Measurements from ENCODE around the gene ZNF22. TPM values are rescaled to one million over a fixed set of nuclear protein-coding genes. Genes with fewer than 3 reads are reported as not detected.
A peak's percentile ranks its signal among the peaks of the same experiment; 100 is the strongest.

Gene ZNF22
- total and polyA plus RNA-seq, 12 donors = 8.0 to 28.7 (median 13.2) TPM

- intact Hi-C loops (cut with DNase I) = no loop called here
- Histone ChIP-seq H3K27ac (peak overlapping the region in 1 of 5 donors; percentile 4), H3K36me3 (replicated peaks in 1 of 2) (peaks cover 0 to 8% of the 10 kb centered on the region in 2 donors), H3K4me3 (no peak overlapping the region), H3K4me1 (replicated peaks in 1 of 2) (peaks cover 0 to 28% of the 10 kb centered on the region in 2 donors), H3K27me3 (no peaks in the 10 kb centered on the region), H3K9me3 (replicated peaks in 1 of 3) (no peaks in the 10 kb centered on the region)
- WGBS, 4 donors = 89 to 98% (median 94%) methylated on average over 8 of the region's 8 CpGs
- no peak for DNase-seq
- TF ChIP-seq CTCF (IDR thresholded peaks at IDR 0.05) (no peak), POLR2A (IDR thresholded peaks at IDR 0.05) (no peak)
Observed at GRCh38 chr10:44992732-44993225, 7.9 kb upstream of the ZNF22 start.

DNA sequence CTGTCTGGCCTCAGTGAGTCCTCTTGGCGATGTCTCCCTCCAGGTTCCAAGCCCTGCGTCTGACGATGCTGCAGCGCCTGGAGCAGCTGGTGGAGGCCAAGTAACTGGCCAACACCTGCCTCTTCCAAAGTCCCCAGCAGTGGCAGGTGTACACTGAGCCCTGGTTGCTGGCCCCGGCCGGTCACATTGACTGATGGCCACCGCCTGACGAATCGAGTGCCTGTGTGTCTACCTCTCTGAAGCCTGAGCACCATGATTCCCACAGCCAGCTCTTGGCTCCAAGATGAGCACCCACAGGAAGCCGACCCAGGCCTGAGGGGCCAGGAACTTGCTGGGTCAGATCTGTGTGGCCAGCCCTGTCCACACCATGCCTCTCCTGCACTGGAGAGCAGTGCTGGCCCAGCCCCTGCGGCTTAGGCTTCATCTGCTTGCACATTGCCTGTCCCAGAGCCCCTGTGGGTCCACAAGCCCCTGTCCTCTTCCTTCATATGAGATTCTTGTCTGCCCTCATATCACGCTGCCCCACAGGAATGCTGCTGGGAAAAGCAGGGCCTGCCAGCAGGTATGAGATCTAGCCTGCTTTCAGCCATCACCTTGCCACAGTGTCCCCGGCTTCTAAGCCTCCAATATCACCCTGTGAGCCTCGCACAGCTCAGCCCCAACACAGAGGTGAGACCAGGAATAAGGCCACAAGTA lies 7.3 kb upstream of the ZNF22 start:
- H3K27me3 ChIP-seq = no peaks in the 10 kb centered on the region
- H3K4me1 ChIP-seq (replicated peaks in 1 of 2) = peaks cover 0 to 31% of the 10 kb centered on the region in 2 donors
- intact Hi-C loops (cut with DNase I) = no loop called here
- peaks cover 0 to 8% of the 10 kb centered on the region in 2 donors for H3K36me3 ChIP-seq (replicated peaks in 1 of 2)
- no peak for TF ChIP-seq POLR2A (IDR thresholded peaks at IDR 0.05)
- TF ChIP-seq CTCF (IDR thresholded peaks at IDR 0.05) = no peak
- no peak overlapping the region for H3K4me3 ChIP-seq
- WGBS, 4 donors = 95 to 100% (median 97%) methylated on average over 4 to 14 of the region's 14 CpGs
- peak overlapping the region in 2 of 5 donors; percentile 4 to 59 for H3K27ac ChIP-seq
- no peak for DNase-seq
- no peaks in the 10 kb centered on the region for H3K9me3 ChIP-seq (replicated peaks in 1 of 3)

GRCh38 chr10:44993922-44994751 lies 6.6 kb upstream of the ZNF22 start:
- no peak for DNase-seq
- WGBS, 4 donors = 82 to 89% (median 85%) methylated on average over 11 of the region's 11 CpGs
- Histone ChIP-seq H3K36me3 (replicated peaks in 1 of 2) (peaks cover 0 to 8% of the 10 kb centered on the region in 2 donors), H3K9me3 (replicated peaks in 1 of 3) (no peaks in the 10 kb centered on the region), H3K27ac (peak overlapping the region in 2 of 5 donors; percentile 4 to 81), H3K27me3 (no peaks in the 10 kb centered on the region), H3K4me1 (replicated peaks in 1 of 2) (peaks cover 0 to 32% of the 10 kb centered on the region in 2 donors), H3K4me3 (no peak overlapping the region)
- intact Hi-C loops (cut with DNase I) = no loop called here
- TF ChIP-seq CTCF (IDR thresholded peaks at IDR 0.05) (no peak), POLR2A (IDR thresholded peaks at IDR 0.05) (no peak)

Data from adrenal gland (tissue), 12 donors.